Activated naive CD8-positive, alpha-beta T cell (primary cell): ENCODE data around the gene SPPL3.
"Not testable (repeated sequence)": the region's sequence is repeated elsewhere in the genome, so short reads cannot be mapped to it uniquely, and the experiment has no call there.

Experiments
- H3K27ac Mint-ChIP-seq: one replicate; pipeline ENCODE4 v1.8.0; 2021; ENCODE audit warnings: mixed read lengths
- H3K27me3 Mint-ChIP-seq: one replicate; pipeline ENCODE4 v1.8.0; 2021; ENCODE audit warnings: mixed read lengths
- H3K36me3 Mint-ChIP-seq: one replicate; pipeline ENCODE4 v1.8.0; 2021; ENCODE audit warnings: mixed read lengths
- H3K4me1 Mint-ChIP-seq: one replicate; pipeline ENCODE4 v1.8.0; 2021; ENCODE audit warnings: low read depth, mixed read lengths
- H3K4me3 Mint-ChIP-seq: one replicate; pipeline ENCODE4 v1.8.0; 2021; ENCODE audit warnings: mild to moderate bottlenecking, mixed read lengths
- H3K9me3 Mint-ChIP-seq: one replicate; pipeline ENCODE4 v1.8.0; 2021; ENCODE audit warnings: low read depth, mixed read lengths

Gene SPPL3

GRCh38 chr12:120814203-120814902, 89.8 kb downstream of the SPPL3 start:
- no peaks in the 10 kb centered on the region for H3K27me3 Mint-ChIP-seq
- peaks cover 7% of the 10 kb centered on the region for H3K36me3 Mint-ChIP-seq
- H3K27ac Mint-ChIP-seq: peak overlapping the region; percentile 43
- H3K4me1 Mint-ChIP-seq: peaks cover 40% of the 10 kb centered on the region
- no peak overlapping the region for H3K4me3 Mint-ChIP-seq
- no peaks in the 10 kb centered on the region for H3K9me3 Mint-ChIP-seq

DNA sequence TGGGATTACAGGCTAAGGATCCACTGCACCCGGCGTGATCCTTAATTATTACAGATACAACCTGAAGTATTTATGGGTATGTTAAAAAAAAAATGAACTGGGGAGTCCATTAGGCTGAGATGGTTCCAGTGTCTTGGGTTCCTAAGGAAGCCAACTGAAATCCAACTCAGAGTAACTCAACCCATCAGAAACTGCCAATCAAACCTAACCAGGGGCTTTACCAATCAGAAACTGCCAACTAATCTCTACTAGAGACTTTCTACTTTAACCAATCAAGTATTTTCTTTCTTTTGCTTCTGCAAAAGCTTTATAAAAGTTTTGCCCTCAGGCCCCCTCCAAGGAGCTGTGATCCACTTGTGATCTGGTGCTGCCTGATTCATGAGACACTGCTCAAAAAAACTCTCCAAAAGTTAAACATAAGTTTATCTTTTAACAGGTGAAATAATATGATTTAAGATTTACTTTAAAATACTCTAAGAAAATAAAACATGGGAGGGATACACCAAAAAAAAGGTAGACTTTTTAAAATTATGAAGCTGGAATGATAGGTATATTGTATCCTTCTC, 90.5 kb downstream of the SPPL3 start:
- Mint-ChIP-seq H3K9me3 (no peaks in the 10 kb centered on the region), H3K27me3 (no peaks in the 10 kb centered on the region), H3K27ac (peak overlapping the region; percentile 16), H3K4me3 (no peak overlapping the region), H3K4me1 (peaks cover 41% of the 10 kb centered on the region), H3K36me3 (peaks cover 8% of the 10 kb centered on the region)

GRCh38 chr12:120810021-120810420, 94.1 kb downstream of the SPPL3 start:
- H3K4me1 Mint-ChIP-seq: peaks cover 28% of the 10 kb centered on the region
- H3K36me3 Mint-ChIP-seq: peaks cover 14% of the 10 kb centered on the region
- no peak overlapping the region for H3K4me3 Mint-ChIP-seq
- H3K9me3 Mint-ChIP-seq: no peaks in the 10 kb centered on the region
- no peaks in the 10 kb centered on the region for H3K27me3 Mint-ChIP-seq
- H3K27ac Mint-ChIP-seq: no peak overlapping the region

- Mint-ChIP-seq H3K27me3 (no peaks in the 10 kb centered on the region), H3K4me1 (peaks cover 46% of the 10 kb centered on the region), H3K9me3 (no peaks in the 10 kb centered on the region), H3K4me3 (no peak overlapping the region), H3K27ac (no peak overlapping the region), H3K36me3 (peaks cover 12% of the 10 kb centered on the region)
Observed at GRCh38 chr12:120804428-120804827, 99.7 kb downstream of the SPPL3 start.

DNA sequence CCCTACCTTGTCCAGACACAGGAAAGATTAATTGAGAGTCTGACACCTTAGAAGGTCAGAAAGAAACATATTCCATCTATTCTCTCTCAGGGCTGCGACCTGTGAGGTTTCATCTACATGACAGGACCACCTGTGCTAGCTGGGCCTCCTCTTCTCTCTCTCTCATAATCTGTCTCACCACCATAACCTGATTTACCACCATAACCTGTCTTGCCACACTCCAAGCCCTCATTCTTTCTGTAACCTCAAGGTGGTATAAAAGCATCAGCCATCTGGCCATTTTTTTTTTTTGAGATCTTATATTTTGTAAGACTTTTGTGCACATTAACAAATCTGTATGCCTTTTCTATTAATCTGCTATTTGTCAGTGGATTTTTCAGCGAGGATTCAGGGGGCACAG, 103.0 kb downstream of the SPPL3 start:
- H3K27me3 Mint-ChIP-seq: no peaks in the 10 kb centered on the region
- H3K27ac Mint-ChIP-seq: peak overlapping the region; percentile 50
- no peak overlapping the region for H3K4me3 Mint-ChIP-seq
- peaks cover 21% of the 10 kb centered on the region for H3K36me3 Mint-ChIP-seq
- peaks cover 5% of the 10 kb centered on the region for H3K9me3 Mint-ChIP-seq
- H3K4me1 Mint-ChIP-seq: peaks cover 68% of the 10 kb centered on the region

DNA sequence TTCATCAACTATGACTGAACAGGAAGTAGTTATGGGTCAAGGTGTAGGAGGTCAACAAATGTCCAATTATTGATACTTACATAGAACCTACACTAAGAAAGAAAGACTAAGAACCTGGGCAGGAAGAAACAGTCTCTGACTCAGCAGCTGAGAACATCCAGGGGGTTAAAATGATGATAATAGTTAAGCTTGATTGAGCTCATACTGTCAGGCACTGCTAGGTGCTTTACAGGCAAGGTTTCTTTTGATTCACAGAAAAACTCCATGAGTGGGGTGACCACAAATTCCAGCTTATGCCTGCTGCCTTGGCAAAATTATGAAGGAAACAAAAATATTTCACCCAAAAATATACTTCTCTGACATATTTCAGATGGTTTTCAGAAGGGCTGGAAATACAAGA, 103.5 kb downstream of the SPPL3 start:
- H3K27ac Mint-ChIP-seq: no peak overlapping the region
- H3K4me3 Mint-ChIP-seq: no peak overlapping the region
- peaks cover 23% of the 10 kb centered on the region for H3K36me3 Mint-ChIP-seq
- peaks cover 5% of the 10 kb centered on the region for H3K9me3 Mint-ChIP-seq
- no peaks in the 10 kb centered on the region for H3K27me3 Mint-ChIP-seq
- H3K4me1 Mint-ChIP-seq: peaks cover 68% of the 10 kb centered on the region

GRCh38 chr12:120799243-120800045, 104.7 kb downstream of the SPPL3 start:
- no peaks in the 10 kb centered on the region for H3K27me3 Mint-ChIP-seq
- peaks cover 61% of the 10 kb centered on the region for H3K4me1 Mint-ChIP-seq
- H3K27ac Mint-ChIP-seq: peak overlapping the region; percentile 23
- H3K9me3 Mint-ChIP-seq: peaks cover 5% of the 10 kb centered on the region
- H3K36me3 Mint-ChIP-seq: peaks cover 28% of the 10 kb centered on the region
- H3K4me3 Mint-ChIP-seq: no peak overlapping the region

DNA sequence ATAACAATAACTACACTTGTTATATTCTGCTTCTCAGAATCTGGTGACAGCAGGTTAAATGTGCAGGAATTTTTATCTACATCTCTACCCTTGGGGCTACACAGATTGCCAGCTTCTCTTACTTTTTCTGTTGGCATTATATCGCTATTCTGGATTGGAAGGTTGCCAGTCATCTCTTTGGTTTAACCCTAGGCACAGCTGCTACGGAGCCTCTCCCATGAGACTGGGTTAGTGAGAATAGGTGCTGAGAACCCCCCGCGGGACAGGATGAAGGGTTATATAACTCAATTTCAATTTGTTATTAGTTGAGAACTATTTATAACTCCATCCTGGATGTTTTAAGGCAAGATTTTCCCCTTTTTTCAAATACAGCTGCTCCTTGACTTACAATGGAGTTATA, 105.5 kb downstream of the SPPL3 start:
- Mint-ChIP-seq H3K4me3 (no peak overlapping the region), H3K36me3 (peaks cover 28% of the 10 kb centered on the region), H3K9me3 (peaks cover 5% of the 10 kb centered on the region), H3K27me3 (no peaks in the 10 kb centered on the region), H3K27ac (no peak overlapping the region), H3K4me1 (peaks cover 55% of the 10 kb centered on the region)

DNA sequence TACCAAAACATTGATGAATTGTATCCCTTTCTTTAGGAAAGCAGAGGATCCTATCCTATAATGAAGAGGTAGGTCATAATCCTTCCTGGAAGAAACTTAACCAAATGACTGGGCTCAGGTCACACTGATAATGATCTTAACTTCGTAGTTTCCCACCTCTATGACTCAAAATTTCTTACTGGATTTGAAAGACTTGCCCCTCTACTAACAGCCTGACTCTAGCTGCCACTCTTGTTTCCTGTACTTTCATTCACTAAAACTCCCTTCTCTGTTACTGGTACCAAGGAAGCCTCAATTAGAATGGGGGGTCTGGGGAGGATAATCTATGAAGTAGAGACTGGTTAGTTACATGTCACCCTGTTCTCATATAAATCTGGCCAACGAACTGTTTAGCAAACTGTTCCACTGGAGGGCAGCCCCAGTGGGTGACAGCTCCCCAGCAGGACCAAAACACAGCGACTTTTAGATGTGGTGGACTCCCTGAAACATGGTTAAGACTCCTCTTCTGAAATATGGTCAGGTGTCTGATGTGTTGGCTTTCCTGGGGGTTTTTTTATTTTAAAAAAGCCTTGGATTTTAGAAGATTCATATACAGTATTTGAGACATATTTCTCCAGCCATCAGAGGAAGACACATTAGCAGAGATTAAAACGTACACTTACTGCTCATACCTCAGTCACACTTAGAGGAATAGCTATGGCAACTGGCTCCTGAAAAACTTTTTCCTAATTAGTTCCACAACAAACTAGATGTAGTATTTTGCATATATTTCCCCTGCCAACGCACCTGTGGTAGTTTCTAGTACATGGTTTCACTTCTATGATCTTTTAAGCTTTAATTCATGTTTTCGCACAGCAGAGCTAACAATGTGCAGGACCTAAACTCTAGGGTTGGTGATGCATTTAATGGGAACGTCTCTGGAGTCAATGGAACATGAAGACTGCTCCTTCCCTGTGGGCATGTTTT, 106.2 kb downstream of the SPPL3 start:
- peaks cover 5% of the 10 kb centered on the region for H3K9me3 Mint-ChIP-seq
- peaks cover 51% of the 10 kb centered on the region for H3K4me1 Mint-ChIP-seq
- no peaks in the 10 kb centered on the region for H3K27me3 Mint-ChIP-seq
- H3K36me3 Mint-ChIP-seq: peaks cover 28% of the 10 kb centered on the region
- H3K4me3 Mint-ChIP-seq: peak overlapping the region; percentile 22
- peak overlapping the region; percentile 64 for H3K27ac Mint-ChIP-seq

DNA sequence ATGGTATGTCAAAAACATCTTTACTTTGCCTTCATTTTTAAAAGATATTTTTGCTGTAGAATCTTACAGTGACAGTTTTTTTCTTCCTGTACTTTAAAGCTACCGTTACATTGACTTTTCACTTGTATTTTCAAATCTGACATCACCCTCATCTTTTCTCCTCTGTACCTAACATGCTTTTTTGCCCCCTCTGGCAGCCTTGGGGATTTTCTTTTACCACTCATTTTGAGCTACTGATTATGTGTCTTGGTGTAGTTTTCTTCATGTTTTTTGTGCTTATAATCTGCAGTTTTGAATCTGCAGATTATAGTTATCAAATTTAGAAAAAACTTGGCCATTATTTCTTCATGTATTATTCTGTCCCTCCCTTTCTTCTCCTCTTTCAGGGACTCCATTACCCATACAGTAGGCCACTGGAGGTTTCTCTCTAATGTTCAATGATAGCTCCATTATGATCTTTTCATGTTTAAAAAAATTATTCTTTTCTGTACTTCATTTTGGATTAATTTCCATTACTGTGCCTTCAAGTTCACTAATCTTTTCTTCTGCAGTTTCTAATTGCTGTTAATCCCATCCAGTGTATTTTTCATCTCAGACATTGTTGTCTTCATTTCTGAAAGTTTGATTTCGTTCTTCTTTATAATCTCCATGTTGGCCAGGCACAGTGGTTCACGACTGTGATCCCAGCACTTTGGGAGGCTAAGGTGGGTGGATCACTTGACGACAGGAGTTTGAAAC, 108.5 kb downstream of the SPPL3 start:
- Mint-ChIP-seq H3K27ac (no peak overlapping the region), H3K9me3 (peaks cover 5% of the 10 kb centered on the region), H3K4me3 (no peak overlapping the region), H3K27me3 (no peaks in the 10 kb centered on the region), H3K36me3 (peaks cover 28% of the 10 kb centered on the region), H3K4me1 (peaks cover 39% of the 10 kb centered on the region)

DNA sequence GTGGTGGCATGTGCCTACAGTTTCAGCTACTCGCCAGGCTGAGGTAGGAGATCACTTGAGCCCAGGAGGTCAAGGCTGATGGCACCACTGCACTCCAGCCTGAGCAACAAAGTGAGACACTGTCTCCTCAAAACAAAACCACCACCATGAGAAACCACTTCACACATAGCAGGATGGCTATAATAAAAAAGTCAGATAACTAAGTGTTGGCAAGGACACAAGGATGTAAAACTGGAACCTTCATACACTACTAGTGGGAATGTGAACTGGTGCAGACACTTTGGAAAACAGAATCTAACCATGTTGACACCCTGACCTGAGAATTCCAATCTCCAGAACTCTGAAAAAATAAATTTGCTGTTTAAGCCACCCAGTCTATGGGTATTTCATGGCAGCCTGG, 110.8 kb downstream of the SPPL3 start:
- peaks cover 30% of the 10 kb centered on the region for H3K36me3 Mint-ChIP-seq
- peaks cover 5% of the 10 kb centered on the region for H3K9me3 Mint-ChIP-seq
- H3K27me3 Mint-ChIP-seq: no peaks in the 10 kb centered on the region
- H3K4me3 Mint-ChIP-seq: no peak overlapping the region
- peaks cover 20% of the 10 kb centered on the region for H3K4me1 Mint-ChIP-seq
- H3K27ac Mint-ChIP-seq: no peak overlapping the region

DNA sequence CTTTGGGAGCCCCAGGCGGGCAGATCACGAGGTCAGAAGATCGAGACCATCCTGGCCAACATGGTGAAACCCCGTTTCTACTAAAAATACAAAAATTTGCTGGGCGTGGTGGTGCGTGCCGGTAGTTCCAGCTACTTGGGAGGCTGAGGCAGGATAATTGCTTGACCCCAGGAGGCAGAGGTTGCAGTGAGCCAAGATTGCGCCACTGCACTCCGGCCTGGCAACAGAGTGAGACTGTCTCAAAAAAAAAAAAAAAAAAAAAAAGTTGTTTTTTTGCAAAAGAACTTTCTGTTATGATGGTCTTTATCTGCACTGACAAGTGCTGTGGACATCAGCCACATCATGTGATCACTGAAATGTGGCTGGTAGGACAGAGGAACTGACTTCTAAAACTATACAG, 111.7 kb downstream of the SPPL3 start:
- not testable (repeated sequence) for H3K27ac Mint-ChIP-seq, H3K4me3 Mint-ChIP-seq, H3K27me3 Mint-ChIP-seq, H3K9me3 Mint-ChIP-seq
- peaks cover 11% of the 10 kb centered on the region for H3K4me1 Mint-ChIP-seq
- H3K36me3 Mint-ChIP-seq: peaks cover 23% of the 10 kb centered on the region

DNA sequence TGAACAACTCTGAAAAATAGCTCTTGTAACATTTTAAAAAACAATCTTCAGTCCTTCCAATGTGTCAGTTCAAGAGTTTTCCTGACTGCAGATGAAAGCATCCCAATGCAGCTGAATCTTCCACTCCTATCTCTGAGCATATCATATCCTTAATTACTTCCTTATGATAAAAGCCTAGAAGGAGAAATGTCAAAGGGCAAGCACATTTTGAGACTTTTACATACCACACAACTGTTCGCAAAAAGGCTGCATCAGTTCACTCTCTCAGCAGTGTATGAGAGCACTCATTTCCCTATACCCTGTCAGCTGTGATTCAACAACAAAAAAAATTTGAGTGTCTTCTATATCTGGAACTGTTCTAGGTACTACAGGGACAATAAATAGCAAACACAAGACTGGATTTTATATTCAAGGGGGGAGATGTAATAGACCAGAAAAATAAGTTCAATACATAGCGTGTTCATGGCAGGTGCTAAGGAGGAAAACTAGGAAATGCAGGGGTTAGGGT, 112.4 kb downstream of the SPPL3 start:
- no peaks in the 10 kb centered on the region for H3K9me3 Mint-ChIP-seq
- H3K36me3 Mint-ChIP-seq: peaks cover 18% of the 10 kb centered on the region
- H3K4me3 Mint-ChIP-seq: no peak overlapping the region
- peak overlapping the region; percentile 70 for H3K27ac Mint-ChIP-seq
- peaks cover 6% of the 10 kb centered on the region for H3K4me1 Mint-ChIP-seq
- no peaks in the 10 kb centered on the region for H3K27me3 Mint-ChIP-seq

DNA sequence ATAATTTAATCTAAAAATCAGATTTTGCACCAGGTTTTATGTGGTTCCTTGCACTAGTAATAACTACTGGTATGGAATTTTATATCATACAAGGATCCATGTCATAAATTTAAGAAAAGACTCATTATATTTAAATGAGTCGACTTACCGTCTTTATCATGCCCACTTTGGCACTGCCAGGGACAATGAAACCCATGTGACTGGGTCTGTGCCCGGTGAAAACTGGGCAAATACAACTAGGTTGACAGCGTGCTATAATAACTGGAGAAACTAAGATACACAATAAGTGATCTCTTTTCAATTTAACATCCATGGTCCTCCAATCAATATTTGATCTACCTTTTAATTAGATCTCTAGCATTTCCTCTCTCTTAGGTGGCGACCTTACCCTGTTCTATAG, 114.0 kb downstream of the SPPL3 start:
- no peaks in the 10 kb centered on the region for H3K9me3 Mint-ChIP-seq
- H3K27ac Mint-ChIP-seq: peak overlapping the region; percentile 16
- peaks cover 5% of the 10 kb centered on the region for H3K36me3 Mint-ChIP-seq
- peaks cover 9% of the 10 kb centered on the region for H3K4me1 Mint-ChIP-seq
- H3K4me3 Mint-ChIP-seq: no peak overlapping the region
- H3K27me3 Mint-ChIP-seq: no peaks in the 10 kb centered on the region
